Right renal cortex interstitium (tissue), 3 donors: Measurements from ENCODE around the gene ZNF318. TPM values are rescaled to one million over a fixed set of nuclear protein-coding genes. Genes with fewer than 3 reads are reported as not detected.

ENCODE experiments used
- DNase-seq, 3 donors: peaks; one replicate each; pipeline ENCODE4 v3.0.0-alpha.2; 2013; ENCODE audit warnings: low read depth in 3 of 3, low spot score in 2 of 3
- polyA plus RNA-seq, 3 donors: library from polyadenylated mRNA; unstranded; fragments of 120-200 nt; gene quantifications; one replicate each; pipeline ENCODE4 v1.2.1, GENCODE V29; 2013; ENCODE audit not compliant: insufficient read length in 3 of 3

Gene ZNF318
- polyA plus RNA-seq, 3 donors, result 24.8 to 30.9 (median 27.0) TPM

GRCh38 chr6:43339168-43339567 is 30.3 kb downstream of the ZNF318 start:
- DNase-seq, result no peak

- no peak for DNase-seq
Measured at GRCh38 chr6:43338243-43338642, 31.2 kb downstream of the ZNF318 start.

- DNase-seq, result no peak
Measured at GRCh38 chr6:43336382-43336781, 33.1 kb downstream of the ZNF318 start.

DNA sequence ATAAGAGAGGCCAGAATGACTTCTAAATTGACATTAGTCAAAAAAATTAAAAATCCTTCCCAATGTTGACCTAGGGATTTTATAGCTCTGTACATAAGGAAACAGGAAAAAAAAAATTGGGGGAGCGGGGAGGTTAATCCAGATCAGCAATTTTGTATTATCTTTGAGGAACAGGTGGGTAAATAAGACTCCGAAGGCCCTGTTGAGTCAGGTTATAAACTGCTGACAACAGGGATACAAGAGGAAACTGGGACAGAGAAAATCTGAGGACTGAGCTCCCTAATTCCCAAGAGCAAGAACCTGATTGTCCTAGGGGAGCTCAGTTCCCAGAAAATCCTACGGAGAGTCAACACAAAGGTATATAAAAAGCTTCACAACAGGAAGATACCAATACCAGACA is 34.0 kb downstream of the ZNF318 start:
- DNase-seq, result no peak

DNA sequence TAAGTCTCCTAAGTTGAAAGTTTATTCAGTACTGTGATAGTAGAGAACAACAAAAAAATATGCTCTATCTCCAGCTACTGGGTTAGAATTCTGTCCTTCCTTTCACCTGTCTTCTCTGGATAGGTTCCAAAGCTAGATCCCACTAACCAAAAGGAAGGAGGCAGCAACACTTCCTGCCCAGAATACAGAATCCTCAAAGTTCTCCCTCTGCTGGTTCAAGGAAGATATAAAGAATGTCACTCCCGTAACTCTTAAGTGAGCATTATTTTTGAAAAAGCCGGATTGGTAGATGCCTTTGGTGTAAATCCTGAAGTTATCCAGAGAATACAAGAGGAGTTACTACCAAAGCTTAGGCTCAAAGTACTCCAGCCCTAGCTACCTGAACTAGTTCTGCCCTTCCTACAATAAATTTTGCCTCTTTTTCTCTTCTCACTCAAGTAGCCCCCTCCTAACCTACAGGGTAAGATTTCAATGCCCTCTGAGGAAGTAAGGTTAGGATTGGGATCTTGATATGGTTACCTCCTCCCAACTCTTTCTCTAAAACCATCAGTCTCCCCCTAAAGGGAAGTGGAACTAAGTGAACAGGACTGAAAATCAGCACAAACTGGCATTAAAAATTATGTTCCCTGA is 34.9 kb downstream of the ZNF318 start:
- DNase-seq, result peak; percentile 42 to 47 (median 46)

GRCh38 chr6:43331891-43332290 is 37.6 kb downstream of the ZNF318 start:
- no peak for DNase-seq

DNA sequence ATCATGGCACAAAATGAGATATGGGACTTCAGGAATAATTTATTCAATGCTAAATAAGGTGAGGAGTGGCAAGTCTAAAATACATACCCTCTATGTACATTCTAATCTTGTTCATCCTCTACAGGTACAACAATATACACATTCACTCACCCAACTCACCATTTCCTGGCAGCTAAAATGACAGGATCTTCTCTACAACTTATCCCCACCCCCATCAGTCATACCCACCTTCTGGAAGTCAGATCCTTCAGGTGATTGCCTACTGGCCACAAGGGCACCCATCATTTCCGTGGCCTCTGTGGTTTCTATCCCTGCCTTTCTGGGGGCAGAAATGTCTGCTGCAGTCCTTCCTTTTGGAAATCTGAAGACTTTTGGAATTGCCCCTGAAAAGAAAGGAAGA is 38.0 kb downstream of the ZNF318 start:
- no peak for DNase-seq

DNA sequence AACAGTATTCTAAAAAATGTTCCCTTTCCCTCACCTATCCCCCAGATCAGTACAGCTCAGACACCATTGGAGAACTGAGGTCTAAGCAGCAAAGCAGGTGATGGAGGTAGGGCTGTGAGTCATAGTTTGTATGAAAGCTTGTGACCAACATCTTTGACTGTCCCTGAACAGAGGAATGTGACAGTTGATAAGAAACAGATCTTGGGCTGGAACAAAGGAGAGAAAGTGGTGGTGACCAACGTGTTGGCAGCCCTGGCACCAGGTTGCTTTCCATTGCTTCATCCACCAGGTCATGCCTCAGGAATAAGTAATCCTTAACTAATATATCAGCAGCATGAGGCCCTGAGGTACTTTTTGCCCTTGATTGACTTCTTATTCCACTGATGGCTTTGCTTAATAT is 40.9 kb downstream of the ZNF318 start:
- no peak for DNase-seq

- DNase-seq, result no peak
Measured at GRCh38 chr6:43325876-43326275, 43.6 kb downstream of the ZNF318 start.

DNA sequence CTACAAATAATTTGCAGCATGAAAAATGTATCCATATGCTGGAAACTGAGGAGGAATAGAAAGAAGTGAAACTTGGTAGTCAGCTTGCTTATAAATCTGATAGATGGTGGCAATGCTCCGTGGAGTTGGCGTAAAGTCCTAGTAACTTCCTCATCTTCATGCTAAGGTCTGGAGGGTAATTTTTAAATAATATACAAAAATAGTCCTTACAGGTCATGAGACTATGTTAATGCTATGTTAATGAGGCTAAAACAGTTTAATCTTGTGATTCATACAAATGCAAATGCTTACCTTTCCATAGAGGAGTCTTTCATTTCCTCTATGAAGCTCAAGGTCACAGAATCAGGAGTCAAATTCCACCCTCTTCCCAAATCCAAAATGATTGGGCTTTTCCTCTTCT is 51.4 kb downstream of the ZNF318 start:
- no peak for DNase-seq

- DNase-seq, result no peak
Measured at GRCh38 chr6:43313813-43314212, 55.6 kb downstream of the ZNF318 start.

GRCh38 chr6:43311666-43312065 is 57.8 kb downstream of the ZNF318 start:
- no peak for DNase-seq

- DNase-seq, result no peak
Measured at GRCh38 chr6:43310624-43311023, 58.8 kb downstream of the ZNF318 start.

GRCh38 chr6:43310134-43310533 is 59.3 kb downstream of the ZNF318 start:
- DNase-seq, result no peak

GRCh38 chr6:43308990-43309477 is 60.4 kb downstream of the ZNF318 start:
- DNase-seq, result no peak

GRCh38 chr6:43308101-43308989 is 61.1 kb downstream of the ZNF318 start, which contains the start of gene CRIP3:
Gene CRIP3 (minus strand): TSS chr6:43308826. CDS start chr6:43308792, 34 bp downstream.
- DNase-seq, result no peak

- DNase-seq, result no peak
Measured at GRCh38 chr6:43307451-43308100, 61.9 kb downstream of the ZNF318 start.

DNA sequence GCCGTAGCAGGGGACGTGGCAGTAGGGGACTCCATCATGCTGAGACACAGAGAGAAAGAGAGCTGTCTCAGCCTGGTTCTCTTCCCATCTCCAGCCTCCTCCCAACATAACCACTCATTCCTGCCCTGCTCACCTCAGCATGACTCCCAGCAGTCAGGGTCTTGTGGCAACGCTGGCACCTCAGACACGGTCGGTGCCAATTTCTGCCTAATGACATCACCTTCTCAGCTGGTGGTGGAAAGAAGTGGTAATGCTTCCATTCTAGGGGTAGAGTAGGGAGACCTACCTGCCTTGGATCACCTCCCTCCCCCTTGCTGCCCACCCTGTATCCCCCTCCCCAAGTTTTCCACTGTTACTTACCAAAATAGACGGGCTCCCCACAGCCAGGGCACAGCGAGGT is 63.4 kb downstream of the ZNF318 start:
- no peak for DNase-seq

DNA sequence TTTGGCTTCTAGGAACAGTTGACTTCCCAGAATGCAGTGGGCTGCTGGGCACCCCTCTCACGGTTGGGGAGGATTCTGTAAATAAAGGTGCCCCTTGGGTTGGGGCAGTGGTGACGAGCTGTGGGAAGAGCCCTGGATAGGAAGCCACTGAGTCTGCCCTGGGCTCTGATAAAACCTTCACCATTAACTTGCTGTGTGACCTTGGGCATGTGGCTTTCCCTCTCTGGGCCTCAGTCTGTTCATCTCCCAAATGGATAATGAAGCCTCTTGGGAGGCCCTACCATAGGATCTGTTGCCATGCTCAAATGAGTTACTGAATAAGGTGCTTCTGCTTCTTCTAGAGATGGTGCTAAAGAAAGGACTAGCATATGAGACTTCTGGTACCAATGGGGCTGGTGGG is 64.6 kb downstream of the ZNF318 start:
- no peak for DNase-seq

GRCh38 chr6:43304361-43304760 is 65.1 kb downstream of the ZNF318 start:
- DNase-seq, result no peak

- DNase-seq, result no peak
Measured at GRCh38 chr6:43303751-43304331, 65.6 kb downstream of the ZNF318 start.
